ENCODE data around the gene CHN1. TPM values are rescaled to one million over a fixed set of nuclear protein-coding genes. Genes with fewer than 3 reads are reported as not detected.

The CHN1 gene
- total RNA-seq, 5 donors from 2014 or later (not counting 1 experiment from before 2014, with no cell fraction given), result 1.4 to 3.2 (median 3.0) TPM

DNA sequence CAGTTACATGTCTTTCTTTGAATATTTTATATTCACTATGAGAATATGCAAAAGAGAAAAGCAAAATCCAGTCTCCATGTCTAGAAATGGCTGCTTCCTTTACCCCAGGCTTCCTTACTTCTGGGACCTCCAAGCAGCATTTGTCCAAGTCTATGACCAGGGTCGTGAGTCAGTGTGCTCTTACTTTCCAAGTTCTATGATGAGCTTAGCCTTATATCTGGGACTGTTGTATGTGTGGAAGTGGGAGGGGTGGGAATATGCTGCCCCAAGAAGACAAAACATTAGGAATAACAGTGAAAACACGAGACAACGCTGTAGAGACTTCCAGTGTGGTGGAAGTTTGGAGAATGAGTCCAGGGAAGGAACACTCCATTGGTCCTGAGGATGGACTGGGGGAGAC is 219.7 kb downstream of the CHN1 start:
- CTCF ChIA-PET, result interaction anchor here in 1 of 2 donors (0.6 to 1.0 kb wide), 2 partner anchors 10 to 90 kb away, joined by 3 read pairs; no protein-coding TSS in a partner anchor
- no peaks in the 10 kb centered on the region for H3K27me3 Mint-ChIP-seq
- ATAC-seq (replicated peaks in 1 of 4) (no peak), DNase-seq (no peak)
- no peak overlapping the region for H3K4me3 Mint-ChIP-seq
- Histone ChIP-seq H3K27me3 (replicated peaks in 1 of 2; ENCODE audit: control insufficient read depth in 2 of 2, extremely low read depth in 1 of 2, insufficient read depth in 2 of 2, low read length in 1 of 2) (no peaks in the 10 kb centered on the region), H3K36me3 (ENCODE audit: control insufficient read depth in 2 of 2, extremely low read depth in 1 of 2, insufficient read depth in 1 of 2, low read length in 1 of 2) (no peaks in the 10 kb centered on the region), H3K9me3 (no peaks in the 10 kb centered on the region), H3K4me3 (ENCODE audit: control insufficient read depth in 1 of 2, extremely low read depth in 1 of 2, low read length in 1 of 2) (no peak overlapping the region), H3K4me1 (ENCODE audit: control insufficient read depth in 1 of 2, extremely low read depth in 1 of 2, insufficient read depth in 2 of 2, low read length in 2 of 2) (peaks cover 7 to 12% of the 10 kb centered on the region in 2 experiments), H3K27ac (ENCODE audit: low read length) (no peak overlapping the region)
- WGBS (ENCODE audit: insufficient coverage), result 67% methylated on average over 3 of the region's 3 CpGs
- H3K4me1 Mint-ChIP-seq, result peaks cover 15 to 28% (median 21%) of the 10 kb centered on the region in 3 donors
- POLR2A ChIA-PET, result interaction anchor here in 1 of 2 donors (0.5 kb wide), 1 partner anchor 16 kb away, joined by 5 read pairs; no protein-coding TSS in a partner anchor
- H3K27ac Mint-ChIP-seq, result no peak overlapping the region
- no peaks in the 10 kb centered on the region for H3K36me3 Mint-ChIP-seq
- no peaks in the 10 kb centered on the region for H3K9me3 Mint-ChIP-seq

DNA sequence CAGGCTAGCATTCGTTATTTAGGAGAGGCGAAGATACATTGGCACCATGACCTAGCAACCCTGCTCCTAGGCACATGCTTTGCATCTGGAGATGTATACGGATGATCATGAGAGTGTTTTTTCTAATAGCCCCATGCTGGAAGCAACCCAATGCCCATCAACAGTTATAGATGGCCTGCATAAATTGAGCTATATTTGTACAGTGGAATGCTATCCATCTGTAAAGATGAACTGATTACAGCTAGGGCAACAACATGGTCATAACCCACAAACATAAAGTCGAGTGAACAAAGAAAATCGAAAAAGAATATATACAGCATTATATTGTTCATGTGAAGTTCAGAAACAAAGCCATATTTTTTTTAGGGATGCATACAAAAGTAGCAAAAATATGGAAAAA is 220.3 kb downstream of the CHN1 start:
- Histone ChIP-seq H3K4me1 (ENCODE audit: control insufficient read depth in 1 of 2, extremely low read depth in 1 of 2, insufficient read depth in 2 of 2, low read length in 2 of 2) (peaks cover 7 to 18% of the 10 kb centered on the region in 2 experiments), H3K27ac (ENCODE audit: low read length) (no peak overlapping the region), H3K27me3 (replicated peaks in 1 of 2; ENCODE audit: control insufficient read depth in 2 of 2, extremely low read depth in 1 of 2, insufficient read depth in 2 of 2, low read length in 1 of 2) (no peaks in the 10 kb centered on the region), H3K36me3 (ENCODE audit: control insufficient read depth in 2 of 2, extremely low read depth in 1 of 2, insufficient read depth in 1 of 2, low read length in 1 of 2) (no peaks in the 10 kb centered on the region), H3K9me3 (no peaks in the 10 kb centered on the region), H3K4me3 (ENCODE audit: control insufficient read depth in 1 of 2, extremely low read depth in 1 of 2, low read length in 1 of 2) (no peak overlapping the region)
- Mint-ChIP-seq H3K36me3 (no peaks in the 10 kb centered on the region), H3K27ac (no peak overlapping the region), H3K4me1 (peaks cover 20 to 34% (median 26%) of the 10 kb centered on the region in 3 donors), H3K27me3 (no peaks in the 10 kb centered on the region), H3K9me3 (no peaks in the 10 kb centered on the region), H3K4me3 (no peak overlapping the region)
- no peak for DNase-seq
- ChIA-PET POLR2A (interaction anchor here (0.5 to 0.7 kb wide), 2 partner anchors 11 to 15 kb away, joined by 4 to 5 read pairs; no protein-coding TSS in a partner anchor), CTCF (interaction anchor here in 1 of 2 donors (0.6 to 1.0 kb wide), 2 partner anchors 10 to 90 kb away, joined by 3 read pairs; no protein-coding TSS in a partner anchor)
- ATAC-seq (replicated peaks in 1 of 4), result no peak
- 100% methylated on average over 1 of the region's 5 CpGs for WGBS (ENCODE audit: insufficient coverage)

DNA sequence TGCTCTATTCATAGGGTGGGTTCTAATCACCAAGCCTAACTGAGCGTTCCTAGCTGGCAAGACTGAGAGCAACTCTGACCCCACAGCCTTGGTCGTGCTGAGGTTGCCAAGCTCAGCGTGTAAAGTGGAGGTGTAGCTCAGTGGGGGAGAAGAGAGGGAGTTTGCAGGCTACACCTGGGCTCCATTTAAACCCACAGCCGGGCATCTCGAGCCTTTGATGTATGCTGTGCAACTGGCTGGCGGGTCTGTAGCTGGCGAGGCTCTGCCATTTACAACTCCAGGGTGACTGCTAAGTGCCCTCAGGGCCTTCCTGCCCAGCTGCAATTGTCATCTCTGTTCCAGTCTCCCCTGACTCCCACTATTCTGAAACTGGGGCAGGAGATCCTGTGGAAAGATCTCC is 220.9 kb downstream of the CHN1 start:
- peaks cover 24 to 40% (median 32%) of the 10 kb centered on the region in 3 donors for H3K4me1 Mint-ChIP-seq
- no peaks in the 10 kb centered on the region for H3K9me3 Mint-ChIP-seq
- no peaks in the 10 kb centered on the region for H3K27me3 Mint-ChIP-seq

DNA sequence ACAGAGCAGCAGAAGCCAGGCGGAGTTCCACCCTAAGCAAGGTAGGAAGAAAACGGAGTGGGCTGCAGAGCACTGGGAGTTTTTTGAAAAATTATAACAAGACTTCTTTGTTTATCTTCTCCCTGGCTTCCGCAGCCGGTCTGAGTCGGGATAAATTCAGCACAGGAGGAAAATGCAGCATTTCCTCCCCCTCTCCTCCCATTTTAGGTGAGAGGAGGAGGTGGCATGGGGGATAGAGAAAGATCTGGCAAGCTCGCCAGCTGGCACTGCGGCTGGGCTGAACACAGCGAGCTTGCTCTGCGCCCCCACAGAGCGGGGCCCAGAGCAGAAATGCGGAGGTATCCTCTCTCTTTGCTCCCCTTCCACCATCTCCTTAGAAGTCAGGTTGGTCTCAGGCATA is 223.2 kb downstream of the CHN1 start:
- Histone ChIP-seq H3K4me3 (ENCODE audit: control insufficient read depth in 1 of 2, extremely low read depth in 1 of 2, low read length in 1 of 2) (no peak overlapping the region), H3K27ac (ENCODE audit: low read length) (no peak overlapping the region), H3K4me1 (ENCODE audit: control insufficient read depth in 1 of 2, extremely low read depth in 1 of 2, insufficient read depth in 2 of 2, low read length in 2 of 2) (peaks cover 27 to 36% of the 10 kb centered on the region in 2 experiments), H3K27me3 (replicated peaks in 1 of 2; ENCODE audit: control insufficient read depth in 2 of 2, extremely low read depth in 1 of 2, insufficient read depth in 2 of 2, low read length in 1 of 2) (no peaks in the 10 kb centered on the region), H3K36me3 (ENCODE audit: control insufficient read depth in 2 of 2, extremely low read depth in 1 of 2, insufficient read depth in 1 of 2, low read length in 1 of 2) (no peaks in the 10 kb centered on the region), H3K9me3 (no peaks in the 10 kb centered on the region)
- no peaks in the 10 kb centered on the region for H3K36me3 Mint-ChIP-seq
- 86% methylated on average over 1 of the region's 11 CpGs for WGBS (ENCODE audit: insufficient coverage)
- peaks cover 34 to 42% (median 40%) of the 10 kb centered on the region in 3 donors for H3K4me1 Mint-ChIP-seq
- CTCF ChIA-PET, result interaction anchor here in 1 of 2 donors (1.4 kb wide), 1 partner anchor 33 kb away, joined by 3 read pairs; no protein-coding TSS in a partner anchor
- H3K27me3 Mint-ChIP-seq, result no peaks in the 10 kb centered on the region
- no peaks in the 10 kb centered on the region for H3K9me3 Mint-ChIP-seq
- H3K4me3 Mint-ChIP-seq, result no peak overlapping the region
- ATAC-seq (replicated peaks in 1 of 4), result no peak
- no peak overlapping the region for H3K27ac Mint-ChIP-seq
- POLR2A ChIA-PET, result interaction anchor here in 1 of 2 donors (0.8 kb wide), 1 partner anchor 107 kb away, joined by 3 read pairs; no protein-coding TSS in a partner anchor
- no peak for DNase-seq

More for the DNA sequence above, 220.9 kb downstream of the CHN1 start:
- Histone ChIP-seq H3K27ac (ENCODE audit: low read length) (no peak overlapping the region), H3K4me3 (ENCODE audit: control insufficient read depth in 1 of 2, extremely low read depth in 1 of 2, low read length in 1 of 2) (no peak overlapping the region), H3K27me3 (replicated peaks in 1 of 2; ENCODE audit: control insufficient read depth in 2 of 2, extremely low read depth in 1 of 2, insufficient read depth in 2 of 2, low read length in 1 of 2) (no peaks in the 10 kb centered on the region), H3K4me1 (ENCODE audit: control insufficient read depth in 1 of 2, extremely low read depth in 1 of 2, insufficient read depth in 2 of 2, low read length in 2 of 2) (peaks cover 12 to 24% of the 10 kb centered on the region in 2 experiments), H3K36me3 (ENCODE audit: control insufficient read depth in 2 of 2, extremely low read depth in 1 of 2, insufficient read depth in 1 of 2, low read length in 1 of 2) (no peaks in the 10 kb centered on the region), H3K9me3 (no peaks in the 10 kb centered on the region)
- ATAC-seq (replicated peaks in 1 of 4) (no peak), DNase-seq (no peak)
- H3K36me3 Mint-ChIP-seq, result no peaks in the 10 kb centered on the region
- POLR2A ChIA-PET, result interaction anchor here in 1 of 2 donors (0.5 to 0.7 kb wide), 2 partner anchors 9 to 10 kb away, joined by 3 to 4 read pairs; no protein-coding TSS in a partner anchor
- no peak overlapping the region for H3K4me3 Mint-ChIP-seq
- CTCF ChIA-PET, result no interaction called here
- no peak overlapping the region for H3K27ac Mint-ChIP-seq
- 71% methylated on average over 3 of the region's 7 CpGs for WGBS (ENCODE audit: insufficient coverage)

DNA sequence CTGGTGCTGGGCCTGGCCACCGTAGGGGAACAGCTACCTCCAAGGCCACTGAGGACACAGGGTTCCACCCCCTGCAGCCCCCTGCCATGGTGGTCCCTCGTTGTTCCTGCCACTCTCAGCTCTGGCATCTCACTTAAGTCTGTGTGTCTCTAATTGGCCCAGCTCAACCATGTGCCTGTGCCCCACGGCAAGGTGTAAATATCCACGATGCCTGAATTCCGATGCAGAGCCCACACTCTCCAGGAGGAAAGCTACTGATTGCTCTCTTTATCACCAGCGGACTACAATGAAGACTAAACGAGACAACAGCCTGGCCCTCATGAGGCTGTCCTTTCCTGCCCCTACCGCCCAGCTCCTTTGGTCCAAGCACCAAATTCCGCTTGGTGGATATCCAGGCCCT is 223.9 kb downstream of the CHN1 start:
- Mint-ChIP-seq H3K4me1 (peaks cover 41 to 47% (median 47%) of the 10 kb centered on the region in 3 donors), H3K27me3 (no peaks in the 10 kb centered on the region), H3K4me3 (no peak overlapping the region), H3K9me3 (no peaks in the 10 kb centered on the region), H3K36me3 (no peaks in the 10 kb centered on the region), H3K27ac (no peak overlapping the region)
- Histone ChIP-seq H3K4me3 (ENCODE audit: control insufficient read depth in 1 of 2, extremely low read depth in 1 of 2, low read length in 1 of 2) (no peak overlapping the region), H3K4me1 (ENCODE audit: control insufficient read depth in 1 of 2, extremely low read depth in 1 of 2, insufficient read depth in 2 of 2, low read length in 2 of 2) (peaks cover 30 to 41% of the 10 kb centered on the region in 2 experiments), H3K27ac (ENCODE audit: low read length) (no peak overlapping the region), H3K9me3 (no peaks in the 10 kb centered on the region), H3K36me3 (ENCODE audit: control insufficient read depth in 2 of 2, extremely low read depth in 1 of 2, insufficient read depth in 1 of 2, low read length in 1 of 2) (no peaks in the 10 kb centered on the region), H3K27me3 (replicated peaks in 1 of 2; ENCODE audit: control insufficient read depth in 2 of 2, extremely low read depth in 1 of 2, insufficient read depth in 2 of 2, low read length in 1 of 2) (no peaks in the 10 kb centered on the region)
- POLR2A ChIA-PET, result interaction anchor here in 1 of 2 donors (0.8 kb wide), 1 partner anchor 107 kb away, joined by 3 read pairs; no protein-coding TSS in a partner anchor
- no peak for DNase-seq
- CTCF ChIA-PET, result interaction anchor here in 1 of 2 donors (1.4 kb wide), 1 partner anchor 32 kb away, joined by 3 read pairs; no protein-coding TSS in a partner anchor
- no peak for ATAC-seq (replicated peaks in 1 of 4)
- 84% methylated on average over 5 of the region's 9 CpGs for WGBS (ENCODE audit: insufficient coverage)

DNA sequence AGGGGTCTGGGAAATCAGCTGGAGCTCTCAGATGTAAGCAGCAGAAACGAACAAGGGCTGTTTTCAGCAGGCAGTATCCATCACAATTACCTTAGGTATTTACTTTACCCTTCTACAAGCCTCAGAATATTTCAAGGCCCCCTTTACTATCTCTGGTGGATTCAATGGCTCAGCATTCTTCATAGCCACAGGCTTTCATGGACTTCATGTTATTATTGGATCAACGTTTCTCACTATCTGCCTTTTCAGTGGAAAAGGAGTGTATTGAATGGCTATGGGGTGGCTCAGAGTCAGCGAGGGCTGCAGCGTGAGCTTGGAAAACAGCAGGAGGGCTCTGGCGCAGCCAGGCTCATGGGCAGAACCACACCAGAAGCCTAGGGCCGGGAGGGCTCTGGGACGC is 224.3 kb downstream of the CHN1 start:
- no peaks in the 10 kb centered on the region for H3K9me3 ChIP-seq
- H3K4me1 ChIP-seq (ENCODE audit: control insufficient read depth in 1 of 2, extremely low read depth in 1 of 2, insufficient read depth in 2 of 2, low read length in 2 of 2), result peaks cover 30 to 46% of the 10 kb centered on the region in 2 experiments
- H3K27ac ChIP-seq (ENCODE audit: low read length), result no peak overlapping the region
- CTCF ChIA-PET, result interaction anchor here in 1 of 2 donors (1.0 to 1.9 kb wide), 3 partner anchors 9 to 32 kb away, joined by 3 to 8 read pairs (median 3); no protein-coding TSS in a partner anchor
- no peaks in the 10 kb centered on the region for H3K27me3 Mint-ChIP-seq
- DNase-seq (no peak), ATAC-seq (replicated peaks in 1 of 4) (no peak)
- H3K36me3 Mint-ChIP-seq, result no peaks in the 10 kb centered on the region
- H3K9me3 Mint-ChIP-seq, result no peaks in the 10 kb centered on the region
- no peaks in the 10 kb centered on the region for H3K27me3 ChIP-seq (replicated peaks in 1 of 2; ENCODE audit: control insufficient read depth in 2 of 2, extremely low read depth in 1 of 2, insufficient read depth in 2 of 2, low read length in 1 of 2)
- peak overlapping the region in 1 of 2 donors; percentile 77 for H3K27ac Mint-ChIP-seq
- peaks cover 45 to 51% (median 51%) of the 10 kb centered on the region in 3 donors for H3K4me1 Mint-ChIP-seq
- H3K4me3 ChIP-seq (ENCODE audit: control insufficient read depth in 1 of 2, extremely low read depth in 1 of 2, low read length in 1 of 2), result no peak overlapping the region
- H3K4me3 Mint-ChIP-seq, result no peak overlapping the region
- 98% methylated on average over 6 of the region's 7 CpGs for WGBS (ENCODE audit: insufficient coverage)
- no peaks in the 10 kb centered on the region for H3K36me3 ChIP-seq (ENCODE audit: control insufficient read depth in 2 of 2, extremely low read depth in 1 of 2, insufficient read depth in 1 of 2, low read length in 1 of 2)
- POLR2A ChIA-PET, result interaction anchor here in 1 of 2 donors (0.8 kb wide), 1 partner anchor 106 kb away, joined by 3 read pairs; no protein-coding TSS in a partner anchor
